Activated T-cell treated with anti-CD3 and anti-CD28 coated beads, Interleukin-2, amount 50 U/mL, for 4 hours (primary cell): Measurements from ENCODE around the gene IL1R2. TPM values are rescaled to one million over a fixed set of nuclear protein-coding genes. Genes with fewer than 3 reads are reported as not detected.
"Not testable (repeated sequence)": the region's sequence is repeated elsewhere in the genome, so short reads cannot be mapped to it uniquely, and the experiment has no call there.

Experiments
- ATAC-seq, 2 donors: fragments of 200-7000 bp; cut with Tn5 transposase; one replicate each; pipeline ENCODE4 v1.10.0; 2021
- DNase-seq: peaks from one replicate; pipeline ENCODE4 v3.0.0-alpha.2; 2020
- H3K27me3 Mint-ChIP-seq: one replicate; pipeline ENCODE4 v1.8.0; 2021; ENCODE audit warnings: low read depth, mixed read lengths
- H3K36me3 Mint-ChIP-seq: one replicate; pipeline ENCODE4 v1.8.0; 2022; ENCODE audit warnings: mixed read lengths; ENCODE audit not compliant: insufficient read depth
- H3K4me1 Mint-ChIP-seq: one replicate; pipeline ENCODE4 v1.8.0; 2021; ENCODE audit warnings: low read depth, mixed read lengths
- H3K4me3 Mint-ChIP-seq: one replicate; pipeline ENCODE4 v1.8.0; 2021; ENCODE audit warnings: mild to moderate bottlenecking, moderate library complexity, mixed read lengths
- H3K9me3 Mint-ChIP-seq: one replicate; pipeline ENCODE4 v1.8.0; 2021; ENCODE audit warnings: mixed read lengths
- total RNA-seq, 3 donors: library from RNA; stranded (reverse); gene quantifications; one replicate each; pipeline ENCODE4 v1.2.1, GENCODE V29; 2021

IL1R2 gene
- total RNA-seq, 3 donors from 2014 or later = 4.1 to 11.4 (median 4.3) TPM

- peaks cover 15% of the 10 kb centered on the region for H3K27me3 Mint-ChIP-seq
- DNase-seq = no peak
- no peaks in the 10 kb centered on the region for H3K9me3 Mint-ChIP-seq
- peaks cover 30% of the 10 kb centered on the region for H3K4me1 Mint-ChIP-seq
- ATAC-seq = no peak
- H3K36me3 Mint-ChIP-seq = no peaks in the 10 kb centered on the region
- peak overlapping the region; percentile 9 for H3K4me3 Mint-ChIP-seq
Measured at GRCh38 chr2:102000012-102000411, 8.3 kb downstream of the IL1R2 start.

DNA sequence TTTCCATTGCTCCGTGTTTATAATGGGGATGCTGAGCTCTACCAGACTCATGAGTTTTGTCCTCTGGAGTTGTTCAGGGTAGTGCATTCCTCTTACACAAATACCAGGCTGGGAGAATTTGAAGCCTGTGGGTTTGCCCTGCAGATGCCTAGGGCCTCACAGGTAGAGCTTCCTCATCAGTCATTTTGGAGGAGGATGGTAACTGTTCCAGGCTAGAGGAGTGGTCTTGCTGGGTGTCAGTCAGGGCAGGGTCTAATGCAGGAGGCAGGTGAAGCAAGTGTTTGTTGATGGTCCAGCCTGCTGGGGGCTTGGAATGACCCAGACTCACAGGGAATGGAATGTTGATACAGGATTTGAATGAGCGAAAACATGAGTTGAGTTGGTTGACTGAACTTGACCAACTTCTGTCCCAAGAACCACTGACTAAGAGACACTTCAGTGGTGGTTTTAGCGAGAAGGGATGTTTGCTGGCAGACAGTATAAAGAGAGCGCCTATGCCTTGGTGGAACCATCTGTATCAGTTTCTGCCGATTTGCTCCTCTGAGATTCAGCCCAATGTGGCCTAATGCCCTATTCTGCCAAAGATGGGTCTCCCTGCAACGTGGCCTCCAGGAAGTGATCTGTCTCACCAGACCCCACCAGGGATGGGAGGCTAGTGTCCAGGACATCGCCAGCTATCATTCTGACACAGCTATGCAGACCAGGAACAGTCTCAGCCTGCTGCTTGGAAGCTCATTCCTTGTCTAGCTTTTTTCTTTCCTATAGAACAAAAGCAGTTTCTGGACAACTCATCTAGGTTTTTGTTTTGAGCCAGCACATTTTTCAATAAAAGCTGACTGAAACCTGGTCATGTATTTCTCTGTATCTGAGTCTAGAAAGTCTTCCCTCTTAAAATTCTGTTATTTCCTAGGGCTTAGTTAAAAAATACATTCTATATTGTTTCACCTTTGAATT, 9.3 kb downstream of the IL1R2 start:
- H3K4me3 Mint-ChIP-seq = peak overlapping the region; percentile 9
- DNase-seq (no peak), ATAC-seq (peak; percentile 16 to 19)
- no peaks in the 10 kb centered on the region for H3K9me3 Mint-ChIP-seq
- peaks cover 11% of the 10 kb centered on the region for H3K27me3 Mint-ChIP-seq
- peaks cover 33% of the 10 kb centered on the region for H3K4me1 Mint-ChIP-seq
- H3K36me3 Mint-ChIP-seq = no peaks in the 10 kb centered on the region

GRCh38 chr2:102001767-102002142, 10.0 kb downstream of the IL1R2 start:
- H3K4me3 Mint-ChIP-seq = no peak overlapping the region
- H3K9me3 Mint-ChIP-seq = no peaks in the 10 kb centered on the region
- no peaks in the 10 kb centered on the region for H3K36me3 Mint-ChIP-seq
- DNase-seq (no peak), ATAC-seq (peak; percentile 24 to 44)
- peaks cover 11% of the 10 kb centered on the region for H3K27me3 Mint-ChIP-seq
- peaks cover 36% of the 10 kb centered on the region for H3K4me1 Mint-ChIP-seq

DNA sequence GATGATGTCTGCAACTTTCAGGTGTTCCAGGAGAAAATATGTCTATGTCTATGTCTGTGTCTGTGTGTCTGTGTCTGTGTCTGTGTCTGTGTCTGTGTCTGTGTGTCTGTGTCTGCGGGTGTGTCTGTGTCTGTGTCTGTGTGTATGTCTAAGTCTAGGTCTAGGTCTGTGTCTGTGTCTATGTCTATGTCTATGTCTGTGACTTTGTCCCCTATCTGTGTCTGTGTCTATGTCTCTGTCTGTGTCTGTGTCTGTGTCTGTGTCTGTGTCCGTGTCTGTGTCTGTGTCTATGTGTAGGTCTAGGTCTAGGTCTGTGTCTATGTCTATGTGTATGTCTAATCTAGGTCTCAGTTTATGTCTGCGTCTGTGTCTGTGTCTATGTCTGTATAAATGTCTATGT, 10.5 kb downstream of the IL1R2 start:
- Mint-ChIP-seq H3K4me1 (peaks cover 36% of the 10 kb centered on the region), H3K4me3 (no peak overlapping the region), H3K27me3 (peaks cover 9% of the 10 kb centered on the region), H3K36me3 (no peaks in the 10 kb centered on the region), H3K9me3 (no peaks in the 10 kb centered on the region)
- ATAC-seq (peak; percentile 9 to 13), DNase-seq (no peak)

DNA sequence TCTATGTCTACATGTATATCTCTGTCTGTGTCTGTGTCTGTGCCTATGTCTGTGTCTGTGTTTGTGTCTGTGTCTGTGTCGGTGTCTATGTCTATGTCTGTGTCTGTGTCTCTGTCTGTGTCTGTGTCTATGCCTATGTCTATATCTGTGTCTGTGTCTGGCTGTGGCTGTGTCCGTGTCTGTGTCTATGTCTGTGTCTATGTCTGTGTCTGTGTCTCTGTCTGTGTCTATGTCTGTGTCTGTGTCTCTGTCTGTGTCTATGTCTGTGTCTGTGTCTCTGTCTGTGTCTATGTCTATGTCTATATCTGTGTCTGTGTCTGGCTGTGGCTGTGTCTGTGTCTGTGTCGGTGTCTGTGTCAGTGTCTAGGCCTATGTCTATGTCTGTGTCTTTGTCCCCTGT, 11.1 kb downstream of the IL1R2 start:
- ATAC-seq, H3K4me3 Mint-ChIP-seq, H3K27me3 Mint-ChIP-seq, H3K36me3 Mint-ChIP-seq, H3K9me3 Mint-ChIP-seq, DNase-seq: not testable (repeated sequence)
- H3K4me1 Mint-ChIP-seq = peaks cover 36% of the 10 kb centered on the region

GRCh38 chr2:102003696-102004095, 11.9 kb downstream of the IL1R2 start:
- no peak overlapping the region for H3K4me3 Mint-ChIP-seq
- ATAC-seq (no peak), DNase-seq (no peak)
- no peaks in the 10 kb centered on the region for H3K36me3 Mint-ChIP-seq
- H3K27me3 Mint-ChIP-seq = peaks cover 3% of the 10 kb centered on the region
- H3K4me1 Mint-ChIP-seq = peaks cover 31% of the 10 kb centered on the region
- no peaks in the 10 kb centered on the region for H3K9me3 Mint-ChIP-seq

GRCh38 chr2:102004581-102004980, 12.8 kb downstream of the IL1R2 start:
- Mint-ChIP-seq H3K36me3 (no peaks in the 10 kb centered on the region), H3K27me3 (peaks cover 3% of the 10 kb centered on the region), H3K4me3 (no peak overlapping the region), H3K4me1 (peaks cover 23% of the 10 kb centered on the region), H3K9me3 (no peaks in the 10 kb centered on the region)
- DNase-seq = no peak
- ATAC-seq = no peak

- DNase-seq (no peak), ATAC-seq (no peak)
- no peaks in the 10 kb centered on the region for H3K9me3 Mint-ChIP-seq
- no peaks in the 10 kb centered on the region for H3K36me3 Mint-ChIP-seq
- no peak overlapping the region for H3K4me3 Mint-ChIP-seq
- H3K4me1 Mint-ChIP-seq = peaks cover 19% of the 10 kb centered on the region
- H3K27me3 Mint-ChIP-seq = no peaks in the 10 kb centered on the region
Measured at GRCh38 chr2:102005449-102005848, 13.7 kb downstream of the IL1R2 start.

DNA sequence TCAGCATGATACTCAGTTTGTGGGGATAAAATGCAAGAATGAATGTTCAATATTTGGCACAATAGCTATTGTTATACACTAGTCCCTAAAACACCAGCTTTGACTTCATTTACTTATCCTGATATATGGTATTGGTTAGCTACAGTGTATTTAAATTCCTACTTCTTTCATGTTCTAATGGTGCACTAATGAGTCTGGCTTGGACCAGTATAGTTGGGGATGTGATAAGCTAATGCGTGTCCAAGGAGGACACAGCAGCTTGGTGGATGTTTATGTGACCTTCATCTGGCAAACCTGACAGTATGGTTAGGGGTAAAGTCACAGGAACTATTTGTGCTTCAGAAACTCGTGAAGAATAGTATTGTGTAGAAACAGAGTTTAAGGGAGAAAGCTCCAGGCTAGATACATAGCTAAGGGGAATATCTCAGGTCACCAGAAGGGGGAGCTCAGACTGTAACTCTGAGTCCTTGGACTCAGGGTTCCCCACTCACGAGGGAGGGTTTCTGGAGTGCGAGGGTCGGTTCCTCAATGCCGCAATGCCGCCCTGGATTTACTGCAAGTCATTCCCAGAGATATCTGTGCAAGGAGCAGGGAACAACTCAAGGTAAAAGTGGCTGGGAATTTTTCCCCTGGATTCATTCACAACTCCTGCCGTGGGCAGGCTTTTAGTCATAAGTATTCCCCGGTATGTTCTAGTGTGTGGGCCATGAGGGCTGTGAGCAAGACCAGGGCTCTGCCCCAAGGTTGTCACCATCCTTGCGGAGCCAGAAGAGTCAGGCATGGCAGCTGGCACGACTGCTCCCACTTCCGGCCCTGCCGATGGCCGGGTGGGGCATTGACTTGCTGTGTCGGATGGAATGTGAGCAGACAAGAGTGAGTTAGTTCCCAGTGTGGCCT, 14.5 kb downstream of the IL1R2 start:
- DNase-seq (peak; percentile 22), ATAC-seq (peak; percentile 21 to 32)
- no peaks in the 10 kb centered on the region for H3K9me3 Mint-ChIP-seq
- H3K27me3 Mint-ChIP-seq = no peaks in the 10 kb centered on the region
- no peak overlapping the region for H3K4me3 Mint-ChIP-seq
- peaks cover 18% of the 10 kb centered on the region for H3K4me1 Mint-ChIP-seq
- no peaks in the 10 kb centered on the region for H3K36me3 Mint-ChIP-seq

DNA sequence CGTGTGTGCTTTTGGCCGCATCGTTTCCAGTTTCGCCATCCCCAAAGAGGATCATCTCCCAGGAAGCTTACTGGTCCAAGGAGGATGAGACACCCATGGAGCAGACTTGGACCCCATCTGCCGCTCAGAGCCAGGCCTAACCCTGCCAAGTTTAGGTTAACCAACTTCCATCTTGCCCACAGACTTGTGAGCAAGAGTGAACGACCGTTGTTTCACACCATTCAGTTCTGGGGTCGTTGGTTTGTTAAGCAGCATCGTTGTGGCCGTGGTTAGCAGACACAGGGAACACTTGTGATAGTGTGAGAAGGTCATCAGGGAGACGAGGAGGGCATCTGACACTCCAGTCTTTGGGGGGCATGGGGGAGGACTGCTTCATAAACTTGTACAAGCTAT, 15.1 kb downstream of the IL1R2 start:
- DNase-seq (no peak), ATAC-seq (no peak)
- H3K4me1 Mint-ChIP-seq = peaks cover 16% of the 10 kb centered on the region
- no peak overlapping the region for H3K4me3 Mint-ChIP-seq
- H3K36me3 Mint-ChIP-seq = no peaks in the 10 kb centered on the region
- H3K27me3 Mint-ChIP-seq = no peaks in the 10 kb centered on the region
- no peaks in the 10 kb centered on the region for H3K9me3 Mint-ChIP-seq

GRCh38 chr2:102008490-102008889, 16.7 kb downstream of the IL1R2 start:
- DNase-seq (no peak), ATAC-seq (no peak)
- Mint-ChIP-seq H3K36me3 (no peaks in the 10 kb centered on the region), H3K4me3 (no peak overlapping the region), H3K4me1 (peaks cover 21% of the 10 kb centered on the region), H3K9me3 (no peaks in the 10 kb centered on the region), H3K27me3 (no peaks in the 10 kb centered on the region)

DNA sequence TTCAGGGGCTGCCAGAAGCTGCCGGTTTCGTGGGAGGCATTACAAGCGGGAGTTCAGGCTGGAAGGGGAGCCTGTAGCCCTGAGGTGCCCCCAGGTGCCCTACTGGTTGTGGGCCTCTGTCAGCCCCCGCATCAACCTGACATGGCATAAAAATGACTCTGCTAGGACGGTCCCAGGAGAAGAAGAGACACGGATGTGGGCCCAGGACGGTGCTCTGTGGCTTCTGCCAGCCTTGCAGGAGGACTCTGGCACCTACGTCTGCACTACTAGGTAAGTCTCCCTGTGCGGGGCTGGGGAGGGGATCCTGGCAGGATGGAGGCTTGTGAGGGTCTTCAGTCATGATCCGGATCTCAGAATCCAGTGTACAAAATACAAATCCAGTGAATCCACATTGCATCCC, 17.8 kb downstream of the IL1R2 start:
- ATAC-seq (no peak), DNase-seq (no peak)
- Mint-ChIP-seq H3K4me1 (peaks cover 28% of the 10 kb centered on the region), H3K4me3 (no peak overlapping the region), H3K9me3 (no peaks in the 10 kb centered on the region), H3K36me3 (no peaks in the 10 kb centered on the region), H3K27me3 (no peaks in the 10 kb centered on the region)

DNA sequence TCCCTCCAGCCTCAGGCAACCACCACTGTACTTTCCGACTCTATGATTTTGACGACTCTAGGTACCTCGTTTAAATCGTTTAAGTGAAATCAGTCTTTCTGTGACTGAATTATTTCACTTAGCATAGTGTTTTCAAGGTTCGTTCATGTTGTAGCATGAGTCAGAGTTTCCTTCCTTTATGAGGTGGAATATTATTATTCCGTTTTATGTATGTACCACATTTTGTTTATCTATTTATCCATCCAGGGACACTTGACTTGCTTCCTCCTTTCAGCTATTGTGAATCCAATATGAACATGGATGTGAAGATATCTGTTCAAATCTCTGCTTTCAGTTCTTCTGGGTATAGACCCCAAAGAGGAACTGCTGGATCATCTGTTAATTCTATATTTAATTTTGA, 19.1 kb downstream of the IL1R2 start:
- Mint-ChIP-seq H3K9me3 (no peaks in the 10 kb centered on the region), H3K4me1 (peaks cover 26% of the 10 kb centered on the region), H3K36me3 (no peaks in the 10 kb centered on the region), H3K4me3 (no peak overlapping the region), H3K27me3 (no peaks in the 10 kb centered on the region)
- peak; percentile 23 to 36 for ATAC-seq
- no peak for DNase-seq

DNA sequence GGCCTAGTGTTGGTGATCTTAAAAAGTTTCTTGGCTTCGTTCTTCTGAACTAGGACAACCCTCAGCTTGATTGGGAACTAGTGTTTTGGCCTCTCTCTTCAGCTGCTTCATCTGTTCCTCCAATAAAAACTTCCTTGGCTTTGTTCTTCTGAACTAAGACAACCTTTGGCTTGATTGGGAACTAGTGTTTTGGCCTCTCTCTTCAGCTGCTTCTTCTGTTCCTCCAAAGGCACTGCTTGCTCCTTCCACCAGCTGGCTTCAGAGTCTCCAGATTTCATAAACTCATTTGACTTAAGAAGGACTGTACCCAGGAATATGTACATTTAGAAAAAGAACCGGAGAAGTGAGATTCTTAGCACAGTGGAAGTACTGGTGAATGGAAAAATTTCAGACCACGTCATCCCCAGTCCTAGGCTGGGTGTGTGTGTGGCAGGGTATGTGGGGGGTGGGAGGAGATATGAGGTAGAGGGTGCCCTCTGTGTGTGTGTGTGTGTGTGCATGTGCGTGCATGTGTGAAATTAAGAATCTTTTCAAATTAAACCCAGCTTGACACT, 20.4 kb downstream of the IL1R2 start:
- no peaks in the 10 kb centered on the region for H3K36me3 Mint-ChIP-seq
- H3K4me1 Mint-ChIP-seq = peaks cover 22% of the 10 kb centered on the region
- H3K27me3 Mint-ChIP-seq = no peaks in the 10 kb centered on the region
- no peaks in the 10 kb centered on the region for H3K9me3 Mint-ChIP-seq
- no peak for ATAC-seq
- H3K4me3 Mint-ChIP-seq = no peak overlapping the region
- DNase-seq = no peak
